ELF-1 (cell line): ENCODE measurements around the gene PTPRZ1.
A peak's percentile ranks its signal among the peaks of the same experiment; 100 is the strongest.

Experiments used
- DNase-seq: peaks from one replicate; pipeline ENCODE4 v3.0.0-alpha.2; 2016; ENCODE audit warnings: low read depth, low spot score

The PTPRZ1 gene

GRCh38 chr7:122054393-122054792, 181.4 kb downstream of the PTPRZ1 start:
- DNase-seq = no peak

DNA sequence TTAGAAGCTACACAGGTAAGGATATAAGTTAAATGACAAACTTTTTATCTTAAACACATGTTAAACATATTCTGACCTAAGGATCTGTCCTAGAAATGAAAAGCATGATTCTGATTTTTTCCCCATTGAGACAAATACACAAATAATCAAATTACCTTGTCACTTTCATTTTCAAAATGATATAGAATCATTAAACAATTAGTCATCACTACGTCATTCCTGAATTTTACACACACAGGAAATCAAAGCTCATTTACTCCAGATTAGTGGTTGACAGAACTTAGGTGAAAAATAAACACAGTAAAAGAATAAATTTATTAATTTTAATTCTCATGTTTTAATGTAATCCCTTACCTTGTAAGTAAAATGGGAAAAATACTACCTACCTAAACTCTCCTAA, 182.1 kb downstream of the PTPRZ1 start:
- no peak for DNase-seq

DNA sequence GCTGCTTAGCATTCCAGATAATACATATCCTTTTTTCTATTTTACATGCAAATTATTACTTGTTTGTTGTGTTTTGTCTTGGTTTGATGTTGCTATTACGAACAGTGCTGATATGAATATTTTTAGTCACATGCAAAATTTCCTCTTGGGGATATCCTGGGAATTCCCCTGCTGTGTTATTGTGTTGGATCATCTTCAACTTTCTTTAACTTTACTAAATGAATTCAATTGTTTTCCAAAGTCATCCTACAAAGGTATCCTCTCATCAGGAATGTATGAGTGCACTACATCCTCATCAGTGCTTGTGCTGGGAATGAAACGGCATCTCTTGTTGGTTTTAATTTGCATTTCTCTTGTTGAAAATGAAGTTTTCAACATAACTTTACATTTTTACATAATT, 184.0 kb downstream of the PTPRZ1 start:
- DNase-seq = no peak

DNA sequence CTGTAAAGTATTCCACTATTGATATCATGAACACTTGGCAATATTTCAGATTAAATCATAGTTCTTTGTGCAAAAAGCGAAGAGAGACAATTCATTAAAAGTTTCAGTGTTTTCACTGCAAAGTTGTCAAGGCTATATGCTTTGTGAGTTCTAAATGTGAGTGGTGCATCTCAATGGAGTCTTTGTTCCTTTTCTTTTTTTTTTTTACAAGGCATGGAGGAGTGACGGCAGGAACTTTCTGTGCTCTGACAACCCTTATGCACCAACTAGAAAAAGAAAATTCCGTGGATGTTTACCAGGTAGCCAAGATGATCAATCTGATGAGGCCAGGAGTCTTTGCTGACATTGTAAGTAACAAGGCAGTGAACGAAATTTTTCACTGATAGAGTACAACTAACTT, 186.6 kb downstream of the PTPRZ1 start:
- DNase-seq = no peak

DNA sequence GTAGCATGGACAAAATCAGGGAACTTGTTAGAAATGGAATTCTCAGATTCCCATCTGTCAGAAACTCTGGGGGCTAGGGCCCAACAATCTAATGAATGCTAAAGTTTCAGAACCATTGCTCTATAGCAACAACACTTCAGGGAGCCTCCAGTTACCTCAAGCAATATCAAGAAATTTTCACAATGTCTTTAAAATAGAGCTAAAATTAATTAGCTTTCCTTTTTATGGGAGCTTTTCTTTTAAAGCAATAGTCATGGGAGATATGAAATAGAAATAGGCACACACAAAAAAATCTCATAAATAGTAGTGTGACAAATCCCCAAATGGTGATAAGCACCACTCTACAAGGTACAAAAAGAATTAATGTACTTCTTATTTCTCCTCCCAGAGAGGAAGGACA, 190.2 kb downstream of the PTPRZ1 start:
- DNase-seq = no peak

DNA sequence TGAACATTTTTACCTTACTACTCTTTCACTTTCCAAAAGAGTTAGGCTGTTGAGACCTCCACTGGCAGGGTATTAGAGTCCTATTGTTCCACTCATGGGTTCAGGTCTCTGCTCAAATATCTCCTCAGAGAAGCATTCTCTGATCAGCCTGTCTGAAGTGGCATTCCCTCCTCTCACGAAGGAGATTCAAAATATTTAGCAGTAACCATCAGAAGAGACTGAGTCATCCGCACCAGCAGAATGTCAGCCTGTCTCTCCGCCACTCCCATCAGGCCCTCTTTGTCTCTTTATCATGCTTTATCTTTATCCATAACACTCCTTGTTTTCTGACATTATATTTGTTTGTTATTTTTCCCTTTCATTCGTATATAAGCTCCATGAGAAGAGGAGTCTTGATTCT, 192.0 kb downstream of the PTPRZ1 start:
- no peak for DNase-seq

DNA sequence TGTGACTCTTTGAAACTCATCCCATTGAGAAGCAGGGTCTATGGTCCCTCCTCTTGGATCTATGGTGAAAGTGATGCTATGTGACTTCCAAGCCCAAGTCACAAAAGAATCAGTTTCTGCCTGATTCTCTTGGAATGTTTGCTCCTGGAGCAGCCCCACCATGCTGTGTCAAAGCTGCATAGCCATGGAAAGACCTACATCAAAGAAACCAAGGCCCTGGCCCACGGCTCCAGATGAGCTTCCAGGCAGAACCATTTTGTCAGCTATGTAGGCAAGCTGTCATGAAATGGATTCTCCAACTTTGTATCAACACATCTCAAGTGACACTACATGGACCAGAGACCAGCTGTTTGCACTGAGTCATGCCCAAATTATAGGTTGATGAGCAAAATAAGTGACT, 194.1 kb downstream of the PTPRZ1 start:
- no peak for DNase-seq

- no peak for DNase-seq
These were observed 195.1 kb downstream of the PTPRZ1 start for GRCh38 chr7:122068046-122068445.

GRCh38 chr7:122068999-122069398, 196.0 kb downstream of the PTPRZ1 start:
- DNase-seq = no peak

DNA sequence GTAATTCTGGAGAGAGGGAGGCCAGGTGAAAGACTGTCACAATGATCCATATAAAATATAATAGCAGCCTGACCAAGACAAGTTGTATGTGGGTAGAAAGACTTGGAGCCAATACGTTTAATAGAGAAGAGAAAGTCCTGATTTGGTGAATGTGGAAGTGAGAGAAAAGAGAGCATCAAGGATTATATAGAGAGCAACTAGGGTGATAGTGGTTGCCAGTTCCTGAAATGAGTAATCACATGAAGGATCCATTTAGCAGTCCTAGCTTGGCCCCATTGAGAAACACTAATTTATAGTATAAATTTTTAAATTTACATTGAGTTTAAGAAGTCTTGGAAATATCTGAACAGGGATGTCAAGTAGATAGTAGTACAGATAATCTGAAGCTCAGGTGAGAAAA, 197.1 kb downstream of the PTPRZ1 start:
- no peak for DNase-seq

DNA sequence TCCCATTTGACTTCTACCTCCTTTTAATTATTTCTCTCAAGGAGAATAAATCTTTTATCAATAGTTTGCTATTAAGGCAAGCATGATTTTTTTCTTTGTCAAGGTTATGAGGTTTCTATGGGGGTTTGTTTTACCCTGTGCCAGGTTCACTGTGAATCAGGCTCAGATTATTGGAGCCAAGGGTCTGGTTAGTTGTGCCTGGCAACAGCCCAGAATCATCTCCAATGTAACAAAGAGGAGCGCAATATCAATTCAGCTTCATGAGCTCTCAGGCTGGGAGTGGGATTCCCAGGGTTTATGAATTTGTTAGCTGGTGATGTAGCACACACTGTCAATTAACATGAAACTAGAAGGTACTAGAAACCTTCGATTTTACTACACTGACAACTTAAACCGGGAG, 197.9 kb downstream of the PTPRZ1 start:
- no peak for DNase-seq

- no peak for DNase-seq
These were observed 199.3 kb downstream of the PTPRZ1 start for GRCh38 chr7:122072272-122072671.

GRCh38 chr7:122072924-122073599, 200.1 kb downstream of the PTPRZ1 start:
- DNase-seq = no peak

GRCh38 chr7:122073635-122074034, 200.7 kb downstream of the PTPRZ1 start:
- no peak for DNase-seq

- DNase-seq = no peak
These were observed 209.2 kb downstream of the PTPRZ1 start for GRCh38 chr7:122082160-122082559.

GRCh38 chr7:122082670-122083069, 209.7 kb downstream of the PTPRZ1 start:
- no peak for DNase-seq

DNA sequence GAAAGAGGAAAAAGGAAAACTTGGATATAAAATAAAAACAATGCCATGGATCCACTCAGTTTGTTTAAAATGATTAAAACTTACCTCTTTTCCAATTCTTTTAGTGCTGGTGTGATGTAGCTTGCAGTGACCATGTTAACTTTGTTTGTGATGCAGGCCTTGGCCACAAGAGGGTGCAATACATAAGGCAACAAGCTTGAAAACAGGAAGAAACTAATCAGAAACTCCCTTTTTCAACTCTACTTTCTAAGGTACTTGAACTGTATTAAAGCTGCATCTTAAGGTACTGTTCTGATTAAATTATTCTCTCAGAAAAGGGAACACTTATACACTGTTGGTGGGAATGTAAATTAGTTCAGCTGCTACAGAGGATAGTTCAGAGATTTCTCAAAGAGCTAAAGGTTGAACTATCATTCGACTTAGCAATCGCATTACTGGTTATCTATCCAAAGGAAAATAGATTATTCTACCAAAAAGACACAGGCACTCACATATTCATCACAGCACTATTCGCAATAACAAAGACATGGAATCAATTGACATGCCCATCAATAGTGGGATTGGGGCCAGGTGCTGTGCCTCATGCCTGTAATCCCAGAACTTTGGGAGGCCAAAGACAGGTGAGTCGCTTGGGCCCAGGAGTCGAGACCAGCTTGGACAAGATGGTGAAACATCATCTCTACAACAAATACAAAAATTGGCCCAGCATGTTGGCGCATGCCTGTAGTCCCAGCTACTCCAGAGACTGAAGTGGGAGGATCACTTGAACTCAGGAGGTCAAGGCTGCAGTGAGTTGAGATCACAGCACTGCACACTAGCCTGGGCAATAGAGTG, 220.2 kb downstream of the PTPRZ1 start:
- peak; percentile 69 for DNase-seq

GRCh38 chr7:122094549-122094948, 221.6 kb downstream of the PTPRZ1 start:
- DNase-seq = no peak

DNA sequence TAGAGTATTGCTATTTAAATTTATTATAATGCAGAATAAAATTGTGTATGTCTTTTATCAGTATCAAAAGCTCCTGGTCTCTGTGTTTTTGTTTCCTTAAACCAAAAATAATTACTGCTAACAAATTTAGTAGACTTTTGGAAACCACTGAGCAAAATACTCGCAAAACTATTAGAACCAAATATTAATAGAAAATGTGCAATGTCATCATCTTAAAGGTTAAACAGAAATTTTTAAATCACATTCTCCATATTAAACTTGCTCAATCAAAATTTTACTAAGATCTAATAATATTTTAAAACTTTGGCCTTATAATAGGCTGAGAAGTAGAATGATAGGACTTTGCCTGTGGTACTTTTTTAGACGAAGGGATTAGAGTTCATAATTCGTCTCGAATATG, 222.7 kb downstream of the PTPRZ1 start:
- DNase-seq = no peak

DNA sequence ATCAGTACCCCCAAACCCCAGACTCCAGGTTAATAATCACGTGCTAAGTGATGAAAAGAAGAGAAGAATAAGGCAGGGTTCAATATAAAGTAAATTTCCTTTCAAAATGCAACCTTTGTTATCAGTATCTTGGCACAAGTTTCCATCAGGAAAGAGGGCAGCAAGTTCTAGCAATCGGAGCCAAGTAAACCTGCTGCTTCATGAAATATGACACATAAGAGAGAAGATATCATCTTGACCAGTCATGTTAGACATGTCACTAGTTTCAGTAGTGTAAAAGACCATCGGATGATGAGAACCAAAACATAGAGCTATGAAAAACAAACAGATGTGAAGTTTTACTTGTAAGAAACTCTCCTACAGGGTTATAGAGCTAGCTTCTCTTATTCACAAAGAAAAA, 227.1 kb downstream of the PTPRZ1 start:
- no peak for DNase-seq

GRCh38 chr7:122103064-122103463, 230.1 kb downstream of the PTPRZ1 start:
- DNase-seq = no peak
